Spinal cord (tissue), 10 donors: ENCODE data around the gene ENTHD1. TPM values are rescaled to one million over a fixed set of nuclear protein-coding genes. Genes with fewer than 3 reads are reported as not detected.

Experiments
- DNase-seq, 6 donors: peaks; one replicate each; pipeline versions ENCODE4 v3.0.0 to v3.0.0-alpha.2; 2013 to 2015; ENCODE audit warnings: low spot score in 6 of 6, low read depth in 4 of 6
- H3K27ac ChIP-seq: one replicate; pipeline ENCODE4 v1.5.1; 2013; ENCODE audit warnings: low read depth, low read length, control low read depth
- H3K27me3 ChIP-seq: one replicate; pipeline ENCODE4 v1.6.1; 2013; ENCODE audit warnings: low read length; ENCODE audit not compliant: control insufficient read depth, insufficient read depth
- H3K36me3 ChIP-seq: one replicate; pipeline ENCODE4 v1.6.1; 2013; ENCODE audit warnings: low read length; ENCODE audit not compliant: control insufficient read depth, insufficient read depth
- H3K4me1 ChIP-seq: one replicate; pipeline ENCODE4 v1.6.1; 2013; ENCODE audit warnings: low read length; ENCODE audit not compliant: control insufficient read depth, insufficient read depth
- H3K4me3 ChIP-seq: one replicate; pipeline ENCODE4 v1.5.1; 2013; ENCODE audit warnings: low read depth, low read length, control low read depth
- H3K9me3 ChIP-seq: one replicate; pipeline ENCODE4 v1.6.1; 2013; ENCODE audit warnings: low read length; ENCODE audit not compliant: control insufficient read depth, insufficient read depth
- WGBS: methylation state at CpG from one replicate; pipeline ENCODE4 v1.1.5; 2013; ENCODE audit warnings: missing lambda C conversion rate; ENCODE audit not compliant: insufficient coverage; 5-methylcytosine and 5-hydroxymethylcytosine counted together
- polyA plus RNA-seq, 2 donors: library from polyadenylated mRNA; unstranded; fragments of 120-200 nt; gene quantifications; one replicate each; pipeline ENCODE4 v1.2.1, GENCODE V29; 2013; ENCODE audit not compliant: insufficient read length in 2 of 2
- total RNA-seq, 2 donors: library from RNA; depleted of rRNA in 1 of 2; stranded (reverse); fragments of 120-200 nt in 1 of 2; fragments of >200 nt in 1 of 2; gene quantifications; one replicate each; pipeline versions ENCODE4 v1.2.3 to v1.2.4, GENCODE V29; 2013 to 2014
- donor health status: healthy.

Gene ENTHD1
- total and polyA plus RNA-seq, 4 donors = 0.10 TPM; not detected in 3

DNA sequence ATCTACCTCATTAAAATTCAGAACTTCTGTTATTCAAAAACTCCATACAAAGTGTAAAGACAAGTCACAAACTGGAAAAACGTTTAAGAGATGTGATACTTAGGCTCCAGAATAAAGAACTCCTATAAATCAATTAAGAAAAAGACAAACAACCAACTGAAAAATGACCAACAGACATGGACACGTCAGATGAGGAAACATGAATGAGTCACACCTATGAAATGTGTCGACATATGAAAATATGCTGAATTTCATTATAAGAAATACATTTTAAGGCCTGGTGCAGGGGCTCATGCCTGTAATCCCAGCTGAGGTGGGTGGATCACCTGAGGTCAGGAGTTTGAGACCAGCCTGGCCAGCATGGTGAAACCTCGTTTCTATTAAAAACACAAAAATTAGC lies 78.7 kb downstream of the ENTHD1 start:
- WGBS = 100% methylated on average over 1 of the region's 4 CpGs
- Histone ChIP-seq H3K9me3 (no peaks in the 10 kb centered on the region), H3K36me3 (no peaks in the 10 kb centered on the region), H3K27me3 (no peaks in the 10 kb centered on the region), H3K27ac (no peak overlapping the region), H3K4me1 (no peaks in the 10 kb centered on the region), H3K4me3 (no peak overlapping the region)
- DNase-seq = peak in 1 of 6 donors; percentile 9

DNA sequence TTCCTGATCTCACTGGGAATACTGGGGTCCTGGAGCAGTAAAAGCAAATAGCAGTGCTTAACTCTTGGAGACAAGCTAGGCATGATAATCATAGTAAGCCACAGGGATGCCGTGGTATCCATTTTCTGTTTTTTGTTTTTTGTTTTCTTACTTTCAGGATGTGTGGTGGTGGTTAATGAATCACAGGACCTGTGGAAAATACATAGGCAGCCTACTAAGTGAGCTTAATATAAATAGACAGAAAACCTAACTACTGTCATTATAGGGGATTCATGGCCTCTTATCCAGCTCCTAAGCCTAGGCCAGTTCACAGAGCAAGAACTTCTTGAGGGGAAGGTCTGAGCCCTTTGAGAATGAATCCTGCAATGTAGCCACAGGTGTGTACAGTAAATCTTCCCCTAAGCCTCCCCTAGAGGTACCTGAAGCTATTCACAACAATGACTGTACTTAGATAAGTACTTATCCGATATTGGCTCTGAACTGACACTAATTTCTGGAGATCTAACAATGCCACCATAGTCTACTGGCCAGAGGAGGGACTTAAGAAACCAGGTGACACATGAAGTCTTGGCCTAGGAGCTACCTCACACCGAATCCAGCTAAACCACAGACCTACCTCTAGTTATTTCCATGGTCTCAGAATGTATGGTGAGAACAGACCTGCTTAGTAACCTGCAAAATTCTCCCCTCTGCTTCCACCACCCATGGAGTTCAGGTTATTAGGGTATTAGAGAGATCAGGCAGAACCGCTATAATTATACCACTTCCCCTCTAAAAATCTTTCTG lies 83.6 kb downstream of the ENTHD1 start:
- Histone ChIP-seq H3K4me3 (no peak overlapping the region), H3K27me3 (no peaks in the 10 kb centered on the region), H3K36me3 (no peaks in the 10 kb centered on the region), H3K9me3 (no peaks in the 10 kb centered on the region), H3K27ac (no peak overlapping the region), H3K4me1 (no peaks in the 10 kb centered on the region)
- WGBS = 63% methylated on average over 1 of the region's 4 CpGs
- no peak for DNase-seq

- no peaks in the 10 kb centered on the region for H3K36me3 ChIP-seq
- no peaks in the 10 kb centered on the region for H3K4me1 ChIP-seq
- DNase-seq = no peak
- no peaks in the 10 kb centered on the region for H3K27me3 ChIP-seq
- no peaks in the 10 kb centered on the region for H3K9me3 ChIP-seq
- WGBS = no CpG with 5 or more reads among the region's 3 CpGs
- no peak overlapping the region for H3K4me3 ChIP-seq
- no peak overlapping the region for H3K27ac ChIP-seq
These were observed 85.5 kb downstream of the ENTHD1 start for GRCh38 chr22:39808081-39808480.

GRCh38 chr22:39806109-39806508 lies 87.5 kb downstream of the ENTHD1 start:
- Histone ChIP-seq H3K27ac (no peak overlapping the region), H3K4me3 (no peak overlapping the region), H3K9me3 (no peaks in the 10 kb centered on the region), H3K36me3 (no peaks in the 10 kb centered on the region), H3K4me1 (no peaks in the 10 kb centered on the region), H3K27me3 (no peaks in the 10 kb centered on the region)
- DNase-seq = no peak
- no CpG with 5 or more reads among the region's 2 CpGs for WGBS

DNA sequence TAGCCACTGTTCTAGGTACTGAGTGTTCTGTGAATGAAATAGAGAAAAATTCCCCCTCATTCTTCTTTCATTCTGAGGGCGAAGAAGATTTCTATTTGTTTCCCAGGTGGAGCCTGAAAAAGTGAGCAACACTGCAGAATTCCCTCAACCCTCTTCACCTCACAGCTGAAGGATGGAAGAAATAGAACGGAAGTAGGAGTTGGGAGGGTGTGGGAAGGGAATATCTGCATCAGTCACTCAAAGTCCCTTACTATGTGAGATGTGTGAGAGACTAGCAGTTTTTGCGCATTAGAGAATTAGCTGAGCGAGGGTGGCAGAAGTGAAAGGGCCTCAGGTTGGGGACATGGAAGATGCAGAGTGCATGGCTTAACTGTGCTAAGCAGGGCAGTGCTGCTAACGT lies 88.4 kb downstream of the ENTHD1 start:
- H3K27ac ChIP-seq = no peak overlapping the region
- no peak overlapping the region for H3K4me3 ChIP-seq
- no peaks in the 10 kb centered on the region for H3K9me3 ChIP-seq
- no peaks in the 10 kb centered on the region for H3K4me1 ChIP-seq
- 100% methylated on average over 3 of the region's 5 CpGs for WGBS
- no peak for DNase-seq
- H3K36me3 ChIP-seq = no peaks in the 10 kb centered on the region
- H3K27me3 ChIP-seq = no peaks in the 10 kb centered on the region

- no peaks in the 10 kb centered on the region for H3K4me1 ChIP-seq
- WGBS = 96% methylated on average over 4 of the region's 4 CpGs
- no peaks in the 10 kb centered on the region for H3K27me3 ChIP-seq
- no peak for DNase-seq
- no peak overlapping the region for H3K27ac ChIP-seq
- peaks cover 4% of the 10 kb centered on the region for H3K9me3 ChIP-seq
- no peaks in the 10 kb centered on the region for H3K36me3 ChIP-seq
- no peak overlapping the region for H3K4me3 ChIP-seq
These were observed 90.9 kb downstream of the ENTHD1 start for GRCh38 chr22:39802682-39803081.

GRCh38 chr22:39800790-39801520 lies 92.6 kb downstream of the ENTHD1 start:
- Histone ChIP-seq H3K4me1 (no peaks in the 10 kb centered on the region), H3K9me3 (peaks cover 8% of the 10 kb centered on the region), H3K27me3 (no peaks in the 10 kb centered on the region), H3K27ac (no peak overlapping the region), H3K36me3 (no peaks in the 10 kb centered on the region), H3K4me3 (no peak overlapping the region)
- peak in 1 of 6 donors; percentile 15 for DNase-seq
- 67% methylated on average over 1 of the region's 2 CpGs for WGBS

- H3K36me3 ChIP-seq = no peaks in the 10 kb centered on the region
- H3K27me3 ChIP-seq = no peaks in the 10 kb centered on the region
These were observed 95.9 kb downstream of the ENTHD1 start for GRCh38 chr22:39797528-39798147.

GRCh38 chr22:39789788-39790187 lies 103.8 kb downstream of the ENTHD1 start:
- Histone ChIP-seq H3K4me3 (no peak overlapping the region), H3K4me1 (no peaks in the 10 kb centered on the region), H3K27me3 (no peaks in the 10 kb centered on the region), H3K27ac (no peak overlapping the region), H3K9me3 (no peaks in the 10 kb centered on the region), H3K36me3 (no peaks in the 10 kb centered on the region)
- no peak for DNase-seq
- 49% methylated on average over 2 of the region's 2 CpGs for WGBS

More at GRCh38 chr22:39797528-39798147, 95.9 kb downstream of the ENTHD1 start:
- no peak overlapping the region for H3K4me3 ChIP-seq
- no peaks in the 10 kb centered on the region for H3K4me1 ChIP-seq
- no peak overlapping the region for H3K27ac ChIP-seq
- no peak for DNase-seq
- H3K9me3 ChIP-seq = peaks cover 8% of the 10 kb centered on the region
